Ramos (cell line): ENCODE measurements around the gene ZNF92.
"Not testable (repeated sequence)": the region's sequence is repeated elsewhere in the genome, so short reads cannot be mapped to it uniquely, and the experiment has no call there.

Experiments
- in situ Hi-C: fragments of 300-500 bp; cut with MboI; formaldehyde crosslinking; loops from one replicate; pipeline ENCODE4 v1.14.3; 2022; ENCODE audit warnings: low sequenced_read_pairs; ENCODE audit not compliant: unreplicated experiment

ZNF92 gene

DNA sequence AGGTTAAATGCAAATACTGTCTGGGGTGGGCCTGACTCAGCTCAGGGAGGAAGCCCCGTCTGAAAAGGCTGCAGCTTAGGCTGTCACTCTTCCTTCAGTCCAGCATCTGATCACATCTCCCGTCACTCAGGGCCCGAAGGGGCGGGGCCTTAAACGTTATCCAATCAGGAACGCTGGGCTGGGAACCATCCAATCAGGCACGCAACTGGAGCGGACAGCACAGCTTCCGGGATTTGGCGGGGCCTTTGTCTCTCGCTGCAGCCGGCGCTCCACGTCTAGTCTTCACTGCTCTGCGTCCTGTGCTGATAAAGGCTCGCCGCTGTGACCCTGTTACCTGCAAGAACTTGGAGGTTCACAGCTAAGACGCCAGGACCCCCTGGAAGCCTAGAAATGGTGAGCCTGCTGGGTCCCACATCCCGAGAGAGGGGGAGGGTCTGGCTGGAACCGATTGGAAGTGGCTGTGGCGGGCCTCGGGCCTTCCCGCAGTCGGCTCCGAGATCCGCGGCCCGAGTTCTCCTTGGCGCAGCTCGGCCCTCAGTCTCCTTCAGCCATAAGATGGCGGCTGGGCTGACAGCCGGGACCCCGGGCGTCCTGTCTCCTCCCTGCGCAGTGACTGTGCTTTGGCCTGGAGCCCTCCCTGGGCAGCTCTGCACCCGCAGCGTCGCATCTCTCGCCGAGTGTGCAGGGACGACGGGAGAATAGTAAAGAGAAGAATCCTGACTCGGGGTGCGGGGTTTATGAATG is at the start of gene ZNF92:
Gene ZNF92 (plus strand): TSS at position 248 of the 744 bp plus-strand sequence. CDS start 143 bp downstream, at position 391.
- in situ Hi-C loops, result no loop called here

DNA sequence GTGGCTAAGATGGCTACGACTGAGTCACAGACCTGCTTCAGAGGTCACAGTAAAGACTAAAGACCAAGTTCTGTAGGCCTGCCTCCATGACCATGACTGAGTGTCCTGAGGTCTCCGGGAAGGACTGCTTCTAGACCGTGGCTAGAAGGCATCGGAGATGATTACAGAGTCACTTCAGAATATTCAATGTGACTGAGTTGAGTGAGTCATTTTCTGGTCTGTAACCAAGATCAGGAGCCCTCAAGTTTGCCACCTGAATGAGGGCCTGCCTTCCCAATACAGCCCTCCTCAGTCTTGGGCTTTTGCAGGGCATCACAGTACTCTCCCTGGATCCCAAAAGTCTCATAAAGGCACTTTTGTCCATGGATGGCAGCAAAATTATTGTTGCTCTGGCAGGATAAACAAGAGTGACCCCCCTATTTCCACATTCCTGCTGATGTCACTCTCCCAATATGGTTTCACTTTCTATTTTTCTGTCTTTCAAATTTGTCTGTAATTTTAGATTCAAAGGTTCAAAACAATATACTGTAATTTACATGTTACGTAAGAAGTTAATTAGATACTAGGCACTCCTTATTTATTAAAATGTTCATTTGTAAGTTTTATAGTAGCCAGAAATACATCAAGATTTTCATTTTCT is 47.7 kb upstream of the ZNF92 start:
- in situ Hi-C loops, result no loop called here

DNA sequence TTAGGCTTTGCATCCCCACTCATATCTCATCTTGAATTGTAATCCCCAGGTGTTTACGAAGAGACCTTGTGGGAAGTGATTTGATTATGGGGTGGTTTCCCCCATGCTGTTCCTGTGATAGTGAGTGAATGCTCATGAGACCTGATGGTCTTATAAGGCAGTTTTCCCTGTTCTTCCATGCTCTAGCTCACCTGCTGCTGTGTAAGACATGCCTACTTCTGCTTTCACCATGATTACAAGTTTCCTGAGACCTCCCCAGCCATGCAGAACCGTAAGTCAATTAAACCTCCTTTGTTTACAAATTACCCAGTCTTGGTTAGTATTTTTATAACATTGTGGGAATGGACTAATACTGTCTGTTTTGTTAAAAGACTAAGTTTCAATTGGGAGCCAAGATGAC is 35.3 kb upstream of the ZNF92 start:
- in situ Hi-C loops, result no loop called here

DNA sequence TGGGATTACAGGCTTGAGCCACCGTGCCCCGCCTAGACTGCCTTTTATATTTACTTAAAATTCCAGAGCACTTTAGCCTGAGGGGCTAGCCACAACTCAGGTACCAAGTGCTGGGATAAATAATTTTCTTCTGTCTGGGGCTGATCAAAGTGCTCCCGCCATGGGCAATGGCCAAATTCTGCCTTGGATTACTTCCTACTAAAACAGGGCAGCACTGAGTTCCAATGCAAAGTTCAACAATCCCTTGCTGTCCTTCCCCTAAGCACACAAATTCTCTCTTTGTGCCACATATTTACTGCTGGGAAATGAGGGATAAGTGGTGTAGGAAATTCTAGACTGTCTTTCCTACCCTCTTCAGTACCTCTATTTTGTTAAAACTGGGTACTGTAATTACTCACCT is 34.4 kb upstream of the ZNF92 start:
- in situ Hi-C loops, result no loop called here

DNA sequence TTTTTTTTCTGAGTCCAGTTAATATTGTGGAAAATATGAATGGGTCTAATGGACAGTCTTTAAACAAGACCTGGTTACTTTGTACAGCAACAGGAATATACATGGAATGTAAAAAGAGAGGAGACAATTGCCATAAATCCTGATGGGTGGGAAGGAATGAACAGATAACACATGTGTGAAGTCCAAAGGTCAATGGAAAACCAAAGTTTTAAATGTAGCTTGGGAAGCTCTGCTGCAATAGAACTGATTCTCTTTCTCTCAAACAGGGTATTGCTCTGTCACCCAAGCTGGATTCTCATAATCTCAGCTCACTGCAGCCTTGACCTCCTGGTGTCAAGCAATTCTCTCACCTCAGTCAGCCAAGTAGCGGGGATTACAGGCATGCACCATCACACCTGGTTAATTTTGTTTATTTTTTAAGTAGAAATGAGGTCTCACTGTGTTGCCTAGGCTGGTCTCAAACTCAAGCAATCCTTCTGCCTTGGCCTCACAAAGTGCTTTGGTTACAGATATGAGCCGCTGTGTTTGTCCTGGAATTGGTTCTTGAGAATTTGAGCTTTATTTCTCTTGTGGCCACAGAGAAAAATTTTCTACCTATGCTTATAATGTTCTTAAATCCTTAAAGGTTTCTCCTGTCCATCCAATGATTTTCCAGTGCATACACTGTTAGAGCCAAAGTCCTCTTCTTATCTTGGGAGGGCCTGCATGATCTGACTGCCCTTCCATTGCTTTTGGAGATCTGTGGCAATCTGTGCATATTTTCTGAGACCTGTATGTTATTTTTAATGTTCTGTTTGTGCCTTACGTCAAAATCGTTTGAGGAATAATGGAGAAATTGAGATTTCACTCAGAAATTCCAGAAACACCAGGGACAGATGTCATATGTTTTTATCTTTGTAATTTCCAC is 30.7 kb upstream of the ZNF92 start:
- in situ Hi-C loops, result no loop called here

DNA sequence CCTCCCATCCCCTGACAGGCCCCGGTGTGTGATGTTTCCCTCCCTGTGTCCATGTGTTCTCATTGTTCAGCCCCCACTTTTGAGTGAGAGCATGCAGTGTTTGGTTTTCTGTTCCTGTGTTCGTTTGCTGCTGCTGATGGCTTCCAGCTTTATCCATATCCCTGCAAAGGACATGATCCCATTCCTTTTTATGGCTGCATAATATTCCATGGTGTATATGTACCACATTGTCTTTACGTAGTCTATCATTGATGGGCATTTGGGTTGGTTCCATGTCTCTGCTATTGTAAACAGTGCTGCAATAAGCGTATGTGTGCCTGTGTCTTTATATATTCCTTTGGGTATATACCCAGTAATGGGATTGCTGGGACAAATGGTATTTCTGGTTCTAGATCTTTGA is 29.1 kb upstream of the ZNF92 start:
- in situ Hi-C loops, result not testable (repeated sequence)

DNA sequence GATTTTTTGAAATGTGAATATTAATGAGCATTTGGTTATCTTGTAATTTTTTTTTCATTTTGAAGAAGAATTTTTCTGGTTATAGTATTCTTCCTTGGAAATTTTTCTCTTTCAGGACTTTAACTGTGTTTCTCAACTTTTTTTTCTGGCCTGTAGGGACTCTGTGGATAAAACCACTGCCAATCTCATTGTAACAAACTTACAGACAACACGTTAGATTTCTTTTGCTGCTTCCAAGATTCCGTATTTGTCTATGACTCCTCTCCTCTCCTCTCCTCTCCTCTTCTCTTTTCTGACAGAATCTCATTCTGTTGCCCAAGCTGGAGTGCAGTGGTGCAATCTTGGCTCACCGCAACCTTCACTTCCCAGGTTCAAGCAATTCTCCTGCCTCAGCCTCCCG is 19.4 kb upstream of the ZNF92 start:
- in situ Hi-C loops, result no loop called here

DNA sequence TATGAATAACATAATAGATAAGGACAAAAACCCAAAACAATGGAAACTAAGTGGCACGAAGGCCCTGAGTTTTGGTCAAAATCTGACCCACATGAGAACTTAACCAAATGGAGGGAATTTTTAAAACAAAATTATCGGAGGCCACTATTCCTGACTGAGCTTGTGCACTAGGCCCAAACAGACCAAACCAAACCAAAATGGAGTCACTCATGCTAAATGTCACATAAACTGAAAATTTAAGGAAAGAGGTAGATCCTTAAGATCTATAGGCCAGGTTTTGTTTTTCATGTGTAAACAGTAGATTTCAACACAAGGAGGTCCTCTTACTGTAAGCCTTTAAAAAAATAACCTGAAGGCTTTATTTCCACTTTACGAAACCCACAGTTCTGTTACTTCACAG is 3.8 kb upstream of the ZNF92 start:
- in situ Hi-C loops, result no loop called here

DNA sequence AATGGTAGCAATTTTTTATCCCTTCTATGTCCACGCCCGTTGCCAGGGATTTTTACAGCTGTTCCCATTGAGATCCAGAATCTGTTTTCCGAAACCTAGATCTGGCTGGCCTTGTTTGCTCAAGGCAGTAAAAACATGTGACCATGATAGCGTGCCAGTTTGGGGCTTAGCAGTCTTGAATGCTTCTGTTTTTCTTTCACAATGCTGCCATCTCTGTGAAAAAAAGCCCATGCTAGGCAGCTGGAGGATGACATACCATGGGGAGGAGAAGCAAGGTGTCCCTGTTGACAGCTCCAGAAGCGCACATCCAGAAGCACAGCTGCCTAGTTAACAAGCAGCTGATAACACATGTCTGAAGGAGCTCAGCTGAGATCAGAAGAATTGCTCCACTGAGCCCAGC is 2.2 kb upstream of the ZNF92 start:
- in situ Hi-C loops, result no loop called here

DNA sequence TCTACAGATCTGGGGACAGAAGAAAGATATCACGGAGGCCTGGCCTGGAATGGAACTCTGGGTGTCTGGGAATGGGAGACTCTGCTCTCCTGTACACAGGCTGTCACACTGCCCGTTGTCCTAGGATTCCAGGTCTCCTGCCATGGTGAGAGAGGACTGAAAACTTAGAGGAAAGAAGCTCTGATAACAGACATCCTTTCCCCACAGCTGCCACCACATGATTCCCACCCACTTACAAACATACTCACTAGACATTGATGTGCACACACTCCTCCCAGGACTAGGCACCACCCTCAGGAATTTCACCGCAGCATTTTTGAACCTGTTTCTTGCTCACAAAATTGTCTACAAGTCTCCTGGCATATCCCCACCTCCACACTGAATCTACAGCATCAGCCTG is 5.7 kb downstream of the ZNF92 start:
- in situ Hi-C loops, result no loop called here

DNA sequence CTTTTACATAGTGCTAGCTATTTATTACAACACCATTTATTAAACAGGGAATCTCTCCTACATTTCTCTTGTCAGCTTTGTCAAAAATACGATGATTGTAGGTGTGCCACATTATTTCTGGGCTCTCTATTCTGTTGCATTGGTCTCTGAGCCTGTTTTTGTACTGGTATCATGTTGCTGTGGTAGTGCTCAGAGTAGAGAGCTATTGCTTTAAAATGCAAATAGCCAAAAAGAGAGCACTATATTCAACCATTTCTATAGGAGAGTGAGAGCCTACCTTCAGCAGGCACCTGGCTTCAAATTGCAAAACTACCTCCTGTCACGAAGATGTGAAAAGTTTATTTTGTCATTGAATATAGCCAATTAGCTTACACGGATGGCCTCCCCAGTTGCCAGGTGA is 8.1 kb downstream of the ZNF92 start:
- in situ Hi-C loops, result no loop called here

DNA sequence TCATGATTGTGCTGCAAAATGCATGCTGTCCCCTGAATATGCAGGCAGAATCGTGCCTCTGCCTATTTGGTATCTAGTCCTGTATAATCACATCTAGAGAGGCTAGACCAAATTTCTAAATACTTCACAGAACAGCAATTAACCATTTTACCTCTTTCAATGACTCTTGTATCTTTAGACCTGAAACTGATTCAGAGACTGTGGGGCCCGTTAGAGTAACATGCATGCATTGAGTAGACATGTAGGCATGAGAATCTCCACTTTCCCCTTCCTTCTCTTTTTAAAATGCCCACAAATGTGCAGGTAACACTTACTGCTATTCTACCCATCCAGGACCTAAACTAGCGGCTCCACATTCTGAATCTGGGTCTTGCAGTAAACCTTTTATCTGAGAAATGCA is 8.8 kb downstream of the ZNF92 start:
- in situ Hi-C loops, result no loop called here

DNA sequence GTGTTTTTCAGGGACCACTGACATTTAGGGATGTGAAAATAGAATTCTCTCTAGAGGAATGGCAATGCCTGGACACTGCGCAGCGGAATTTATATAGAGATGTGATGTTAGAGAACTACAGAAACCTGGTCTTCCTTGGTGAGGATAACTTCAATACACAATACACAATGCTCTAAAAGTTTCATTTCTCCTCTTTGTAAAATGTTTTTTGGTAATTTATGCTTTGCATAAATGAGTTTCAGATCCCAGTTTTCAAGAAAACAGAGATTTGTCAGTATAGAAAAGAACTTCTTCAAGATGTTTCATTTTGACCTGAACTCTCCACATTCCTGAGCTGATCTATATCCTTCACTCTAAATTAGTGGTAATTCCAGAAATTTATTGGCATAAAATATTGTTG is 14.2 kb downstream of the ZNF92 start:
- in situ Hi-C loops, result no loop called here

DNA sequence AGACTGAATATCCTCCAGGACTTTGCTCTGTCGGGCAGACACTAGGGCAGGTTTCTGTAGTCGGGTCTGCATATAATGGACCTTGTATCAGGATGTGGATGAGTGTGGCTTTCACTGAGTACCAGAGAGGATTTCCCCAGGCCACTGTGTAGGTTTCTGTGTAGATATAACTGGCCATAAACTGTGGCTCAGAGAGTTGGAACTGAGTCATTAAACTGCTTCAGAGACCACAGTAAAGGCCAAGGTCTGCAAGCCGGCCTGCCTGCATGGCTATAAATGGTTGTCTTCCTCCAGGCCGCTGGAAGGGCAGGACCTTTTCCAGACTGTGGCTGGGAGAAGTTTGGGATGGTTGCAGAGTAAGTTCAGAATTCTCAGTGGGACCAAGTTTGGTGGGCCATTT is 16.9 kb downstream of the ZNF92 start:
- in situ Hi-C loops, result no loop called here

DNA sequence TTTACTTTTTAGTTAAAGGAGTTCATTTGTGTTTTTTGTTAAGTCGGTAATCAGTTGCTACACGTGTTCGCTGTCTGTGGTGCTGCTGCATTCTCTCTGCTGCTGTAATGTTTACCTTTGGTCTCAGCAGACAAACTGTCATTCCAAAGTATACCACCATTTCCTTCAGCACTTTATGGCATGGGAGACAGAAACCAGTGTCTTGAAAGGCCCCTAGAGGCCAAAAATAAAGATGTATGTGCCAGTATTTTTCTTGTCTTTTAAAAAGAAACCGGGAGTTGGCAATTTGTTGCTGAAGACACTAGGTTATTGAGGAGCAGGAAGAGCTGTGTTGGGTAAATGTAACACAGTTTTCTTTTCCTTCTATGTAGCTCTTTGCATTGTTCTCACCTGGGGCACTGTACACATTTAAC is 24.1 kb downstream of the ZNF92 start:
- in situ Hi-C loops, result no loop called here

DNA sequence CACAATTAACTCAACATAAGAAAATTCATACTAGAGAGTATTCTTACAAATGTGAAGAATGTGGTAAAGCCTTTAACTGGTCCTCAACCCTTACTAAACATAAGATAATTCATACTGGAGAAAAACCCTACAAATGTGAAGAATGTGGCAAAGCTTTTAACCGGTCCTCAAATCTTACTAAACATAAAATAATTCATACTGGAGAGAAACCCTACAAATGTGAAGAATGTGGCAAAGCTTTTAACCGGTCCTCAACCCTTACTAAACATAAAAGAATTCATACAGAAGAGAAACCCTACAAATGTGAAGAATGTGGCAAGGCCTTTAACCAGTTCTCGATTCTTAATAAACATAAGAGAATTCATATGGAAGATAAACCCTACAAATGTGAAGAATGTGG is 25.0 kb downstream of the ZNF92 start:
- in situ Hi-C loops, result not testable (repeated sequence)

DNA sequence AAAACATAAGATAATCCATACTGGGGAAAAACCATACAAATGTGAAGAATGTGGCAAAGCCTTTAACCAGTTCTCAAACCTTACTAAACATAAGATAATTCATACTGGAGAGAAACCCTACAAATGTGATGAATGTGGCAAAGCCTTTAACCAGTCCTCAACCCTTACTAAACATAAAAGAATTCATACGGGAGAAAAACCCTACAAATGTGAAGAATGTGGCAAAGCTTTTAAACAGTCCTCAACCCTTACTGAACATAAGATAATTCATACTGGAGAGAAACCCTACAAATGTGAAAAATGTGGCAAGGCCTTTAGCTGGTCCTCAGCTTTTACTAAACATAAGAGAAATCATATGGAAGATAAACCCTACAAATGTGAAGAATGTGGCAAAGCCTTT is 25.4 kb downstream of the ZNF92 start:
- in situ Hi-C loops, result not testable (repeated sequence)

DNA sequence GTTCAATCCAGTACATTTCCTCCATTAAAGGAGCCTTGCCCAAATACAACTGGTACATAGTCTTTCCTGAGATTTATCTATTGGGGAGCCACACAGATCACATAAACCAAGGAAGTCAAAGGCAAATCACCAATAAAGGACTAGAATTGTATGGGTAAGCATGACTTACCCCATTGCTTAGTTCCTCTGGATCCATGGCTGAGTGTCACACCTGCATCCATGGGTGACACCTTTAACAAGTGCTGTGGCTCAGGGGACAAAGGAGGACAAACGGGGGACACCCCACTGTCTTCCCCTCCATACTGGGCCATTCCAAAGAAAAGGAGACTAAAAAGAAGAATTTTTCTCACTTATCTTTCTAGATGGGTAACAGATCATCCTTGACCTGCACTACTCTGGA is 30.4 kb downstream of the ZNF92 start:
- in situ Hi-C loops, result no loop called here

DNA sequence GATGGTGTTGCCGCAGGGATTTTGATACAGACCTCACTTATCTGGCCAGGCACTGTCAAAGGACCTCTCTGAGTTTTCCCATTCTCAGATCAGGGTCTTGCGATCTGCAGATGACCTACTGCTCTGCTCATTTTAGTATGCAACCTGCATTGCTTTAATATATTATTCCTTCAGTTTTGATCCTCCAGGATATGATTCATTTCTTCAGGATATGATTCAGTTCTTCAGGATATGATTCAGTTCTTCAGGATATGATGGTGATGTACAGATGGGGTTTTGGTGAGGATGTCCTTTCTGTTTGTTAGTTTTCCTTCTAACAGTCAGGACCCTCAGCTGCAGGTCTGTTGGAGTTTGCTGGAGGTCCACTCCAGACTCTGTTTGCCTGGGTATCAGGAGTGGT is 33.1 kb downstream of the ZNF92 start:
- in situ Hi-C loops, result not testable (repeated sequence)

DNA sequence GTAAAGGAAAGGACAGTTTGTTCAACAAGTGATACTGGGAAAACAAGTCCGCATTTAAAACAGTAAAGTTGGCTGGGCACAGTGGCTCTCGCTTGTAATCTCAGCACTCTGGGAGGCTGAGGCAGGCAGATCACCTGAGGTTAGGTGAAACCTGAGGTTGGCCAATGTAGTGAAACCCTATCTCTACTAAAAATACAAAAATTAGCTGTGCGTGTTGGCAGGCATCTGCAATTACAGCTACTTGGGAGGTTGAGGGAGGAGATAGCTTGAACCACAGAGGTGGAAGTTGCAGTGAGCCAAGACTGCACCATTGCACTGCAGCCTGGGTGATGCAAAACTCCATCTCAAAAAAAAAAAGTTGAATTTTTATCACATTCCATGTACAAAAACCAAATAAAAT is 35.7 kb downstream of the ZNF92 start:
- in situ Hi-C loops, result no loop called here

DNA sequence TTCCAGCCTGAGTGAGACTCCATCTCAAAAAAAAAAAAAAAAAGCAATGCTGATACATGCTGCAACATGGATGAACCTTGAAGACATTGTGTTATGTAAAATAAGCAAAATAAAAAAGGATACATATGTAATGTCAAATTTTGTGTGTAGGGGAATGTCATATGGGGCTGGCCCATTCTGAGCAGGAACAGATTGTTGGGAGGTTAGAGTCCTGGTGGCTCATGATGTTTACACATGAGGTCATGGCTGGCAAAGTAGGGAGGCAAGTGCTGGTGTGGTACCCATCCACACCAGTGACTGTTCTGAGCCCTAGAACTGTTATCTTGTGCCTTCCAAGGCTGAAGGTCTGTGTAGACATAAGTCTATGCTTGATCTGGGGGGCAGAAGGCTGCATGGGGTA is 37.6 kb downstream of the ZNF92 start:
- in situ Hi-C loops, result no loop called here
